ENCODE results near the gene RPS6KB2. TPM values are rescaled to one million over a fixed set of nuclear protein-coding genes. Genes with fewer than 3 reads are reported as not detected.

Gene RPS6KB2
- total RNA-seq, 6 donors from 2014 or later, result 35.2 to 94.3 (median 50.4) TPM

GRCh38 chr11:67389477-67389876 is 38.8 kb upstream of the RPS6KB2 start:
- Histone ChIP-seq H3K4me3 (no peak overlapping the region), H3K9me3 (no peaks in the 10 kb centered on the region), H3K4me1 (peaks cover 16 to 40% (median 20%) of the 10 kb centered on the region in 4 donors), H3K36me3 (peaks cover 0 to 6% (median 0%) of the 10 kb centered on the region in 4 donors), H3K27ac (no peak overlapping the region), H3K27me3 (no peaks in the 10 kb centered on the region)
- DNase-seq, result no peak
- TF ChIP-seq CTCF (IDR thresholded peaks at IDR 0.05) (peak in 5 of 6 experiments; percentile 36 to 58 (median 43)), POLR2A (IDR thresholded peaks at IDR 0.05) (no peak), POLR2AphosphoS5 (IDR thresholded peaks at IDR 0.05) (no peak)
- WGBS, 2 donors, result 60 to 62% methylated on average over 4 to 6 of the region's 6 CpGs
- ATAC-seq (ENCODE audit: low FRiP score in 2 of 2), result no peak

GRCh38 chr11:67390947-67391303 is 37.4 kb upstream of the RPS6KB2 start:
- H3K27ac ChIP-seq, result peak overlapping the region; percentile 85 to 91 (median 88)
- 13 to 14% methylated on average over 15 of the region's 15 CpGs for WGBS, 2 donors
- H3K27me3 ChIP-seq, result no peaks in the 10 kb centered on the region
- DNase-seq, result no peak
- no peak for ATAC-seq (ENCODE audit: low FRiP score in 2 of 2)
- peak overlapping the region; percentile 74 to 100 (median 88) for H3K4me3 ChIP-seq
- H3K36me3 ChIP-seq, result peaks cover 0 to 13% (median 8%) of the 10 kb centered on the region in 4 donors
- H3K9me3 ChIP-seq, result no peaks in the 10 kb centered on the region
- H3K4me1 ChIP-seq, result peaks cover 16 to 36% (median 20%) of the 10 kb centered on the region in 4 donors
- no peak for TF ChIP-seq CTCF (IDR thresholded peaks at IDR 0.05)
- TF ChIP-seq POLR2AphosphoS5 (IDR thresholded peaks at IDR 0.05), result no peak
- TF ChIP-seq EP300 (IDR thresholded peaks at IDR 0.05), result no peak
- TF ChIP-seq POLR2A (IDR thresholded peaks at IDR 0.05), result no peak

GRCh38 chr11:67391304-67392182 is 36.8 kb upstream of the RPS6KB2 start, which contains the start of gene RAD9A:
RAD9A (plus strand) TSS chr11:67391986; CDS start chr11:67392045, 59 bp downstream.
- DNase-seq (peak; percentile 98 to 99), ATAC-seq (ENCODE audit: low FRiP score in 2 of 2) (peak; percentile 83 to 95)
- Histone ChIP-seq H3K27ac (peak within 1 kb of the TSS; percentile 85 to 91 (median 88)), H3K27me3 (no peaks in the 10 kb centered on the region), H3K36me3 (peaks cover 0 to 19% (median 14%) of the 10 kb centered on the region in 4 donors), H3K4me3 (peak within 1 kb of the TSS; percentile 74 to 100 (median 88)), H3K9me3 (no peaks in the 10 kb centered on the region), H3K4me1 (peaks cover 16 to 38% (median 20%) of the 10 kb centered on the region in 4 donors)
- TF ChIP-seq EP300 (IDR thresholded peaks at IDR 0.05) (peak in 1 of 4 donors; percentile 2), CTCF (IDR thresholded peaks at IDR 0.05) (peak in 2 of 6 experiments; percentile 12 to 28), POLR2AphosphoS5 (IDR thresholded peaks at IDR 0.05) (peak; percentile 85 to 89), POLR2A (IDR thresholded peaks at IDR 0.05) (peak in 3 of 4 donors; percentile 4 to 80 (median 45))
- 0 to 1% methylated on average over 4 to 53 of the region's 75 CpGs for WGBS, 2 donors

GRCh38 chr11:67392183-67392715 is 36.0 kb upstream of the RPS6KB2 start:
- ATAC-seq (ENCODE audit: low FRiP score in 2 of 2) (peak in 1 of 2 donors; percentile 1), DNase-seq (no peak)
- H3K27me3 ChIP-seq, result no peaks in the 10 kb centered on the region
- peaks cover 1 to 26% (median 21%) of the 10 kb centered on the region in 4 donors for H3K36me3 ChIP-seq
- WGBS, 2 donors, result 10 to 24% methylated on average over 13 to 30 of the region's 31 CpGs
- no peaks in the 10 kb centered on the region for H3K9me3 ChIP-seq
- peak overlapping the region; percentile 74 to 100 (median 88) for H3K4me3 ChIP-seq
- H3K27ac ChIP-seq, result peak overlapping the region; percentile 85 to 91 (median 88)
- TF ChIP-seq POLR2AphosphoS5 (IDR thresholded peaks at IDR 0.05), result no peak
- TF ChIP-seq POLR2A (IDR thresholded peaks at IDR 0.05), result no peak
- TF ChIP-seq EP300 (IDR thresholded peaks at IDR 0.05), result no peak
- no peak for TF ChIP-seq CTCF (IDR thresholded peaks at IDR 0.05)
- H3K4me1 ChIP-seq, result peaks cover 16 to 45% (median 20%) of the 10 kb centered on the region in 4 donors

Measured in upper lobe of left lung (tissue), 6 donors.